Brain microvascular endothelial cell (primary cell): ENCODE results near the gene MTOR.
"Not testable (repeated sequence)": the region's sequence is repeated elsewhere in the genome, so short reads cannot be mapped to it uniquely, and the experiment has no call there.

ENCODE experiments used
- DNase-seq: peaks from one replicate; pipeline ENCODE4 v3.0.0-alpha.2; 2020
- H3K27ac ChIP-seq: fragments of 250-450 bp; sonication (Bioruptor Pico); 2 replicates; pipeline ENCODE4 v1.5.1; 2020; ENCODE audit warnings: mild to moderate bottlenecking, moderate library complexity
- H3K27me3 ChIP-seq: fragments of 250-450 bp; sonication (Bioruptor Pico); replicated peaks from 2 replicates; pipeline ENCODE4 v1.5.1; 2020; ENCODE audit warnings: mild to moderate bottlenecking
- H3K36me3 ChIP-seq: fragments of 250-450 bp; sonication (Bioruptor Pico); replicated peaks from 2 replicates; pipeline ENCODE4 v1.5.1; 2020; ENCODE audit warnings: mild to moderate bottlenecking
- H3K4me3 ChIP-seq: 2 replicates; pipeline ENCODE4 v1.5.1; 2011; ENCODE audit warnings: low read depth, mild to moderate bottlenecking, control low read depth, low read length, moderate library complexity
- in situ Hi-C: cut with HindIII; loops from 2 replicates; pipeline ENCODE4 v1.10.0; 2017; ENCODE audit warnings: low sequenced_read_pairs, low pct_ligation_motif_present
- TF ChIP-seq, protein P1 (sequence below): IDR thresholded peaks from 2 replicates; pipeline ENCODE4 v1.5.1; 2011; ENCODE audit warnings: low read depth, mild to moderate bottlenecking, moderate library complexity, low read length, control low read depth, inconsistent platforms; ENCODE audit errors: missing control alignments

The MTOR gene

DNA sequence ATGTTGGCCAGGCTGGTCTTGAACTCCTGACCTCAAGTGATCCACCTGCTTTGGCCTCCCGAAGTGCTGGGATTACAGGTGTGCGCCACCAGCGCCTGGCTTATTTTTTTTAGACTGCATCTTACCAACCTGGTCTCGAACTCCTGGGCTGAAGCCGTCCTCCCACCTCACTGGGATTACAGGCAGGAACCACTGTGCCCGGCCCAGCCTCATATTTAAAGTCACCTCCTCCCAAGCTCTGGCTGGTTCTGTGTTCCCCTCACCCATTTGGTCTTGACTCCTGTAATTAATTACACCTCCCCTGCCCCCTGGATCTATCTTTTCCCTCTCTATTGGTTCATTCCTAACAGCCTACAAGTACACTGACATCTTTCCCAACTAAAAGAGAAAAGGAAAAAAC lies 161.0 kb downstream of the MTOR start:
- no peak overlapping the region for H3K4me3 ChIP-seq
- TF ChIP-seq, protein P1, sequence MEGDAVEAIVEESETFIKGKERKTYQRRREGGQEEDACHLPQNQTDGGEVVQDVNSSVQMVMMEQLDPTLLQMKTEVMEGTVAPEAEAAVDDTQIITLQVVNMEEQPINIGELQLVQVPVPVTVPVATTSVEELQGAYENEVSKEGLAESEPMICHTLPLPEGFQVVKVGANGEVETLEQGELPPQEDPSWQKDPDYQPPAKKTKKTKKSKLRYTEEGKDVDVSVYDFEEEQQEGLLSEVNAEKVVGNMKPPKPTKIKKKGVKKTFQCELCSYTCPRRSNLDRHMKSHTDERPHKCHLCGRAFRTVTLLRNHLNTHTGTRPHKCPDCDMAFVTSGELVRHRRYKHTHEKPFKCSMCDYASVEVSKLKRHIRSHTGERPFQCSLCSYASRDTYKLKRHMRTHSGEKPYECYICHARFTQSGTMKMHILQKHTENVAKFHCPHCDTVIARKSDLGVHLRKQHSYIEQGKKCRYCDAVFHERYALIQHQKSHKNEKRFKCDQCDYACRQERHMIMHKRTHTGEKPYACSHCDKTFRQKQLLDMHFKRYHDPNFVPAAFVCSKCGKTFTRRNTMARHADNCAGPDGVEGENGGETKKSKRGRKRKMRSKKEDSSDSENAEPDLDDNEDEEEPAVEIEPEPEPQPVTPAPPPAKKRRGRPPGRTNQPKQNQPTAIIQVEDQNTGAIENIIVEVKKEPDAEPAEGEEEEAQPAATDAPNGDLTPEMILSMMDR: no peak
- H3K36me3 ChIP-seq: peaks cover 21% of the 10 kb centered on the region
- in situ Hi-C loops: no loop called here
- no peak for DNase-seq
- no peaks in the 10 kb centered on the region for H3K27me3 ChIP-seq
- no peak overlapping the region for H3K27ac ChIP-seq

- peaks cover 20% of the 10 kb centered on the region for H3K36me3 ChIP-seq
- in situ Hi-C loops, H3K27ac ChIP-seq, H3K27me3 ChIP-seq, DNase-seq, H3K4me3 ChIP-seq: not testable (repeated sequence)
These were observed 161.5 kb downstream of the MTOR start for GRCh38 chr1:11100806-11101205.

DNA sequence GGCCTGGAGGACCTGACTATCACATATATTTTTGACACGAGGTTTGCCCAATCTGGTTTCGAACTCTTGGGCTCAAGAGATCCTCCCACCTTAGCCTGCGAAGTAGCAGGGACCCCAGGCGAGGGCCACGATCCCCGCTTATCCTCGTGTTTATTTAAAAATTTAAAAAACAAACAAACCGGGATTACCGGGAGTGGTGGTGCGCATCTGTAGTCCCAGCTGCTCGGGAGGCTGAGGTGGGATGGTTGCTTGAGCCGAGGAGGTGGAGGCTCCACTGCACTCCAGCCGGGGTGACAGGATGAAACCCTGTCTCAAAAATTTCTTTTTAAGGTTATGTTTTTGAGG lies 162.2 kb downstream of the MTOR start:
- Histone ChIP-seq H3K4me3 (peak overlapping the region; percentile 97), H3K36me3 (peaks cover 21% of the 10 kb centered on the region), H3K27ac (peak overlapping the region; percentile 66), H3K27me3 (no peaks in the 10 kb centered on the region)
- TF ChIP-seq, protein P1: no peak
- DNase-seq: no peak
- in situ Hi-C loops: no loop called here

DNA sequence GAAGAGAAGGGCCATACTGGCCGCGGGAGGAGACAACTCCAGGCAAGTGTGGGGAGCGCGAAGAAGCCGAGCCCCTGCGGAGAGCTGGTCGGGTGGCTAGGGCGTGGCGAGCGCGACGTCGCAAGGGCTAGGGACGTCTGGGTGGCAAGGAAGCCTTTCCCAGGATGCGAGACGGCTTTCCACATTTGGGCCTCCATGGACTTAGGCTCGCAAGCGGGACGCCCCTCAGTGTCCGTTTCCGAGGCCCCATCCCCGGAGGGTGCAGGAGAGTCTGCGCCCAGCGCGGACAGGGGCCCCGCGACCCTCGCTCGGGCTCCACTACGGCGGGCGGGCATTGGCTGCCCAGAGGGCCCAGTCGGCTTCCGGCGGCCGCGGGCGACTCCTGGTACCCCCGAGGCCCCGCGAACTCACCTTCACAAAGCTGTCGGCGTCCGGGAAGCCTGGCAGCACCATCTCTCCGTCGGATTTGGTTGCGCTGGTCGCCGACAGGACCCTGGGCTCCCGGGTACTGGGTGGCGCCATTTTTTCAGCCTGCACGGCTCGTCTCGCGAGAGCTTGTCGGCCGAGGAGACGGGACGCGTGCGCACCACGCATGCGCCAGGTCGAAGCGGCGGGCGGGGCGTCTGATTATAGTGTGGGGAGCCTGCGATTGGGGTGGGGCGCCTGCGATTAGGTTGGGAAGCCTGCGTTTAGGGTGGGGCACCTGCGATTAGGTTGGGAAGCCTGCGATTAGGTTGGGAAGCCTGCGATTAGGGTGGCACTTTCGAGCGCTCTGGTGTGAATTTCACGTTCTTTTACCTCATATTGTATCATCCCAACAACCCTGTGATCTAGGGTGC lies 162.8 kb downstream of the MTOR start, which contains the start of gene EXOSC10:
EXOSC10 (minus strand) TSS at position 560 of the 839 bp plus-strand sequence; CDS start at position 522, 38 bp downstream.
- TF ChIP-seq, protein P1: no peak
- H3K36me3 ChIP-seq: peaks cover 25% of the 10 kb centered on the region
- in situ Hi-C loops: no loop called here
- H3K4me3 ChIP-seq: peak within 1 kb of the TSS; percentile 97
- peak; percentile 85 for DNase-seq
- no peaks in the 10 kb centered on the region for H3K27me3 ChIP-seq
- H3K27ac ChIP-seq: peak within 1 kb of the TSS; percentile 66

DNA sequence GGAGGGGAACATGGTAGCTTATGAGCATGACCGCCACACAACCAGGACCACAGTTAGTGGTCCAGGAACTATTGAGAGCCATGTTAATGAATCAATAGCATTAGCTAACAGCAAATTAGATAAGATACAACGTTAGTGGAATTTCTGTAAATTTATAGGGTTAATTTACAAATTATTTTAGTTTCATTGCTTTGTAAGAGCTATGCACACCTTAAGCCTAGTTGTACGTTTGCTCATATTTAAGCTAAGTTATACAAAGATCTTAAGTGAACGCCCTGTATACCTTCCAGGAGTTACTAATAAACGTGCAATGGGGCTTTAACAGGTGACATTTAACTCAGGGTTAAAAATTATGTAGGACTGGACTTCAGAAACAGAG lies 163.4 kb downstream of the MTOR start:
- H3K27me3 ChIP-seq: no peaks in the 10 kb centered on the region
- in situ Hi-C loops: no loop called here
- peak overlapping the region; percentile 66 for H3K27ac ChIP-seq
- no peak for DNase-seq
- peak overlapping the region; percentile 97 for H3K4me3 ChIP-seq
- H3K36me3 ChIP-seq: peaks cover 31% of the 10 kb centered on the region
- TF ChIP-seq, protein P1: no peak

GRCh38 chr1:11083784-11084183 lies 178.6 kb downstream of the MTOR start:
- H3K4me3 ChIP-seq, H3K27ac ChIP-seq, H3K27me3 ChIP-seq, in situ Hi-C loops, DNase-seq: not testable (repeated sequence)
- peaks cover 74% of the 10 kb centered on the region for H3K36me3 ChIP-seq

DNA sequence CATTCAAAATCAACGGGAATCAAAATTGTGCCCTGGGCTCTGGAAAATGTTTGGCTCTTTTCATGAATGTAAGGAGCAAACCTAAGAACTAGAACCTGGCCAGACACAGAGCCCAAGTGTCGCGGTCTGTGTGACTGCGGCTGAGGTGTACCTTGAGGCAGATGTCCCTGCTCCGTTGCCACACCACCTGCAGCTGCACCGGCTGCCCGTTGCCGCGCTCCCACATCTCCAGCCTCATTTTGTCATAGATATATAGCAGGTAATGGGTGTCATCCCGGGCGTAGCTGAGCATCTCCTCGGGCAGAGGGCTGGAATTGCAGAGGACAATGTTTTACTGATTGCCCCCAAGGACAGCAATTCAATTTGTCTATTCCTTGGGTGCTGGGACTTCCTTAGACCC lies 181.4 kb downstream of the MTOR start:
- H3K36me3 ChIP-seq: peaks cover 73% of the 10 kb centered on the region
- in situ Hi-C loops: no loop called here
- no peak overlapping the region for H3K27ac ChIP-seq

More for the DNA sequence above, 181.4 kb downstream of the MTOR start:
- Histone ChIP-seq H3K4me3 (no peak overlapping the region), H3K27me3 (no peaks in the 10 kb centered on the region)
- DNase-seq: no peak
- TF ChIP-seq, protein P1: no peak
